HG03139 (cell line): ENCODE data around the gene ATXN1.

Source experiments
- ATAC-seq: cut with Tn5 transposase; IDR thresholded peaks from one replicate; pipeline ENCODE4 v1.9.1; 2021; ENCODE audit not compliant: unreplicated experiment

Gene ATXN1

DNA sequence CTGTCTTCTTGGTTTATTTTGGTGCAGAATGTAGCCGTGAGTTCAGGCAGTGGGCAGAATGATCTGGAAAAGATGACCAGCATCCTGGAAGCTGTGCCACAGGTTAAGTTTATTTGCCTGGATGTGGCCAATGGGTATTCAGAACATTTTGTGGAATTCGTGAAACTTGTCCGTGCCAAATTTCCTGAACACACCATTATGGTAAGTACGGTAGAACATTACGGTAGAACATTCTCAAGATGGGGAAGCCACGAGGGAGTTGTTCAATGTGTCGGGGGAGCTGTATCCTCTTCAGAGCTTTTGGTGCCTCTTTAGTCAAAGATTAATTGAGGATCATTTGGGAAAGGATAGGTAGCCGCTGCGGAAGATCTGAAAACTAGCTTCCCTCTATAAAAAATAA is 506.7 kb downstream of the ATXN1 start:
- ATAC-seq, result no peak

- no peak for ATAC-seq
Measured at GRCh38 chr6:16253399-16254144, 507.7 kb downstream of the ATXN1 start.

GRCh38 chr6:16252686-16253299 is 508.5 kb downstream of the ATXN1 start:
- no peak for ATAC-seq

- no peak for ATAC-seq
Measured at GRCh38 chr6:16251706-16252105, 509.6 kb downstream of the ATXN1 start.

- no peak for ATAC-seq
Measured at GRCh38 chr6:16249971-16250370, 511.3 kb downstream of the ATXN1 start.
